SK-N-SH treated with all-trans-retinoic acid at 6 μM for 48 hours (cell line): ENCODE measurements around the gene NAPA.

Source experiments
- ATAC-seq: fragments of 200-7000 bp; cut with Tn5 transposase; 3 replicates; pipeline ENCODE4 v1.9.1; 2020; ENCODE audit warnings: mild to moderate bottlenecking, moderate library complexity
- ARNTL ChIP-seq: fragments of 450-650 bp; formaldehyde crosslinking; IDR thresholded peaks from 2 replicates; pipeline ENCODE4 v1.5.0; 2020; ENCODE audit warnings: low read depth, mild to moderate bottlenecking, moderate library complexity, borderline replicate concordance
- BACH2 ChIP-seq: fragments of 250-450 bp; sonication (Bioruptor Pico); IDR thresholded peaks from 2 replicates; pipeline ENCODE4 v1.9.0; 2021; ENCODE audit warnings: mild to moderate bottlenecking, borderline replicate concordance
- CREB5 ChIP-seq: fragments of 250-450 bp; sonication (Bioruptor Pico); IDR thresholded peaks from 2 replicates; pipeline ENCODE4 v1.5.1; 2020; ENCODE audit warnings: low read depth, mild to moderate bottlenecking, moderate library complexity
- CSDC2 ChIP-seq: fragments of 250-450 bp; sonication (Bioruptor Pico); IDR thresholded peaks from 2 replicates; pipeline ENCODE4 v1.5.0; 2020; ENCODE audit warnings: mild to moderate bottlenecking, moderate library complexity
- ESRRG ChIP-seq: fragments of 250-450 bp; sonication (Bioruptor Pico); IDR thresholded peaks from 2 replicates; pipeline ENCODE4 v1.6.1; 2021; ENCODE audit warnings: mild to moderate bottlenecking
- GLIS3 ChIP-seq: fragments of 250-450 bp; sonication (Bioruptor Pico); IDR thresholded peaks from 2 replicates; pipeline ENCODE4 v1.5.0; 2020; ENCODE audit warnings: mild to moderate bottlenecking, moderate library complexity
- ISL1 ChIP-seq: fragments of 250-450 bp; sonication (Bioruptor Pico); IDR thresholded peaks from 2 replicates; pipeline ENCODE4 v2.1.2; 2022; ENCODE audit warnings: mild to moderate bottlenecking, moderate library complexity
- OSR1 ChIP-seq: fragments of 250-450 bp; sonication (Bioruptor Pico); IDR thresholded peaks from 2 replicates; pipeline ENCODE4 v1.8.0; 2022; ENCODE audit warnings: moderate library complexity, mild to moderate bottlenecking, inconsistent platforms
- PATZ1 ChIP-seq: fragments of 250-450 bp; sonication (Bioruptor Pico); IDR thresholded peaks from 2 replicates; pipeline ENCODE4 v1.8.0; 2020; ENCODE audit warnings: mild to moderate bottlenecking, moderate library complexity, borderline replicate concordance
- PPARA ChIP-seq: fragments of 250-450 bp; sonication (Bioruptor Pico); IDR thresholded peaks from 2 replicates; pipeline ENCODE4 v1.5.0; 2020; ENCODE audit warnings: mild to moderate bottlenecking, borderline replicate concordance
- RARB ChIP-seq: fragments of 250-450 bp; sonication (Bioruptor Pico); IDR thresholded peaks from 2 replicates; pipeline ENCODE4 v1.8.0; 2021; ENCODE audit warnings: mild to moderate bottlenecking, moderate library complexity
- TCF4 ChIP-seq: fragments of 250-450 bp; sonication (Bioruptor Pico); IDR thresholded peaks from 2 replicates; pipeline ENCODE4 v1.8.0; 2021; ENCODE audit warnings: mild to moderate bottlenecking, moderate library complexity, borderline replicate concordance
- TOX ChIP-seq: fragments of 250-450 bp; sonication (Bioruptor Pico); IDR thresholded peaks from 2 replicates; pipeline ENCODE4 v1.8.0; 2021; ENCODE audit warnings: mild to moderate bottlenecking, moderate library complexity, borderline replicate concordance
- ZC3H10 ChIP-seq: fragments of 250-450 bp; sonication (Bioruptor Pico); IDR thresholded peaks from 2 replicates; pipeline ENCODE4 v1.5.1; 2021; ENCODE audit warnings: mild to moderate bottlenecking, moderate library complexity
- ZFP3 ChIP-seq: fragments of 250-450 bp; sonication (Bioruptor Pico); IDR thresholded peaks from 2 replicates; pipeline ENCODE4 v1.5.0; 2020; ENCODE audit warnings: mild to moderate bottlenecking, moderate library complexity
- ZFP30 ChIP-seq: fragments of 450-650 bp; formaldehyde crosslinking; IDR thresholded peaks from 2 replicates; pipeline ENCODE4 v1.5.0; 2022; ENCODE audit warnings: mild to moderate bottlenecking, moderate library complexity
- ZNF565 ChIP-seq: fragments of 450-650 bp; formaldehyde crosslinking; conservative IDR thresholded peaks from 2 replicates; pipeline ENCODE4 v1.5.0; 2020; ENCODE audit warnings: low read depth, mild to moderate bottlenecking, moderate library complexity
- ZNF70 ChIP-seq: fragments of 450-650 bp; formaldehyde crosslinking; IDR thresholded peaks from 2 replicates; pipeline ENCODE4 v1.5.0; 2020; ENCODE audit warnings: mild to moderate bottlenecking, moderate library complexity
- ZNF8 ChIP-seq: fragments of 450-650 bp; formaldehyde crosslinking; IDR thresholded peaks from 2 replicates; pipeline ENCODE4 v1.5.0; 2020; ENCODE audit warnings: mild to moderate bottlenecking, moderate library complexity
- TF ChIP-seq, protein P1 (sequence below): fragments of 250-450 bp; sonication (Bioruptor Pico); IDR thresholded peaks from 2 replicates; pipeline ENCODE4 v1.8.0; 2021; ENCODE audit warnings: low read depth, mild to moderate bottlenecking, moderate library complexity, borderline replicate concordance

NAPA gene

GRCh38 chr19:47469363-47469700 is 45.5 kb downstream of the NAPA start:
- no peak for ATAC-seq
- no peak for TF ChIP-seq ZNF565
- no peak for TF ChIP-seq ZNF70 (CRISPR knock-in tag)
- TF ChIP-seq ARNTL (CRISPR knock-in tag), result no peak
- no peak for TF ChIP-seq CSDC2 (CRISPR knock-in tag)
- TF ChIP-seq ESRRG, result no peak
- TF ChIP-seq CREB5 (CRISPR knock-in tag), result no peak
- no peak for TF ChIP-seq GLIS3
- no peak for TF ChIP-seq ZFP30 (CRISPR knock-in tag)
- TF ChIP-seq ISL1 (CRISPR knock-in tag), result no peak
- TF ChIP-seq BACH2 (CRISPR knock-in tag), result no peak
- TF ChIP-seq ZNF8 (CRISPR knock-in tag), result no peak
- TF ChIP-seq PPARA, result no peak
- TF ChIP-seq OSR1 (CRISPR knock-in tag), result no peak
- no peak for TF ChIP-seq PATZ1 (CRISPR knock-in tag)
- TF ChIP-seq, all 23 proteins: peak for 0

DNA sequence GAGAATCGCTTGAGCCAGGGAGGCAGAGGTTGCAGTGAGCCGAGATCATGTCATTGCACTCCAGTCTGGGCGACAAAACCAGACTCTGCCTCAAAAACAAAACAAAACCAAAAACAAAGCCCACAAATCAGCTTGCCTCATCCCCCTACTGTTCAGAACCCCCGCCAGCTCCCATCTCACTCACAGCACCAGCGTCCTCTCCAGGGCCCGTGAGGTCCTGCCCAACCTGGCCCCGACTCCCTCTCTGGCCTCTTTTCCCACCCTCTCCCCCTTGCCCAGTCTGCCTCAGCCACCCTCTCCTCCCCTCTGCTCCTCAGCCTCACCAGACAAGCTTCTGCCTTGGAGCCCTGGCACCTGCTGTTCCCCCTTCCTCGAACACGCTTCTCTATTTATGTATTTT is 46.9 kb downstream of the NAPA start:
- TF ChIP-seq GLIS3, result no peak
- TF ChIP-seq TCF4 (CRISPR knock-in tag), result no peak
- TF ChIP-seq, protein P1, sequence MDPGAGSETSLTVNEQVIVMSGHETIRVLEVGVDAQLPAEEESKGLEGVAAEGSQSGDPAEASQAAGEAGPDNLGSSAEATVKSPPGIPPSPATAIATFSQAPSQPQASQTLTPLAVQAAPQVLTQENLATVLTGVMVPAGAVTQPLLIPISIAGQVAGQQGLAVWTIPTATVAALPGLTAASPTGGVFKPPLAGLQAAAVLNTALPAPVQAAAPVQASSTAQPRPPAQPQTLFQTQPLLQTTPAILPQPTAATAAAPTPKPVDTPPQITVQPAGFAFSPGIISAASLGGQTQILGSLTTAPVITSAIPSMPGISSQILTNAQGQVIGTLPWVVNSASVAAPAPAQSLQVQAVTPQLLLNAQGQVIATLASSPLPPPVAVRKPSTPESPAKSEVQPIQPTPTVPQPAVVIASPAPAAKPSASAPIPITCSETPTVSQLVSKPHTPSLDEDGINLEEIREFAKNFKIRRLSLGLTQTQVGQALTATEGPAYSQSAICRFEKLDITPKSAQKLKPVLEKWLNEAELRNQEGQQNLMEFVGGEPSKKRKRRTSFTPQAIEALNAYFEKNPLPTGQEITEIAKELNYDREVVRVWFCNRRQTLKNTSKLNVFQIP (CRISPR knock-in tag), result no peak
- no peak for ATAC-seq

DNA sequence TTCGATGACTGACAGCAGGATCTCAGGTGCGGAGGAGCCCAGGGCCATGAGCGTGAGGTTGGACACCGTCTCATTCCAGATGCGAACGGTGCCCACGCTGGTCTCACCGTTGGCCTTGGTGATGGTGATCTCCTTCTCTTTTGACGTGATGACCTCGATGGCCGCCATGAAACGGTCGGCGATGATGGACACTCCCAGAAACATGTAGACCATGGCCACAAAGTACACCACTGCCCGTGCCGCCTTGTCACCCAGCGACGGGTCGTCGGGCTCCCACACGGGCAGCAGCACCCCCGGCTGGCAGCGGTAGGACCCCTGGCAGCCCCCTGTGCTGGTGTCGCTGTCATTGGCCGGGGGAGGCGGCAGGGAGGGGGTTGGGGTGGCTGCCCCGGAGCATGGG is 48.9 kb downstream of the NAPA start:
- ATAC-seq, result no peak
- TF ChIP-seq ZNF565 (no peak), ZC3H10 (CRISPR knock-in tag) (no peak), OSR1 (CRISPR knock-in tag) (no peak), PATZ1 (CRISPR knock-in tag) (no peak), PPARA (no peak), TCF4 (CRISPR knock-in tag) (no peak)

- no peak for TF ChIP-seq TCF4 (CRISPR knock-in tag)
- no peak for TF ChIP-seq PPARA
- no peak for TF ChIP-seq ZFP30 (CRISPR knock-in tag)
- no peak for TF ChIP-seq CSDC2 (CRISPR knock-in tag)
- TF ChIP-seq ARNTL (CRISPR knock-in tag), result no peak
- TF ChIP-seq ZNF70 (CRISPR knock-in tag), result no peak
- no peak for TF ChIP-seq TOX (CRISPR knock-in tag)
- TF ChIP-seq GLIS3, result no peak
- TF ChIP-seq RARB, result no peak
- TF ChIP-seq ZFP3 (CRISPR knock-in tag), result no peak
- no peak for TF ChIP-seq ZNF8 (CRISPR knock-in tag)
- no peak for ATAC-seq
These were observed 50.0 kb downstream of the NAPA start for GRCh38 chr19:47464675-47465419.

GRCh38 chr19:47461876-47462275 is 53.0 kb downstream of the NAPA start:
- ATAC-seq, result no peak
- no peak for TF ChIP-seq RARB
- TF ChIP-seq, protein P1 (CRISPR knock-in tag), result no peak
- no peak for TF ChIP-seq TOX (CRISPR knock-in tag)
